ENCODE results near the gene TSPAN31. TPM values are rescaled to one million over a fixed set of nuclear protein-coding genes. Genes with fewer than 3 reads are reported as not detected.
A peak's percentile ranks its signal among the peaks of the same experiment; 100 is the strongest.

TSPAN31 gene
- total RNA-seq, 1 donor from 2014 or later, result 18.6 TPM

GRCh38 chr12:57726151-57726883 lies 18.5 kb upstream of the TSPAN31 start:
- Mint-ChIP-seq H3K27me3 (ENCODE audit: low read depth, unreplicated experiment) (peaks cover 71% of the 10 kb centered on the region), H3K4me1 (ENCODE audit: low read depth, unreplicated experiment) (no peaks in the 10 kb centered on the region), H3K27ac (ENCODE audit: unreplicated experiment) (peak overlapping the region; percentile 80), H3K36me3 (ENCODE audit: low read depth, unreplicated experiment) (peaks cover 12% of the 10 kb centered on the region), H3K4me3 (ENCODE audit: unreplicated experiment) (peak overlapping the region; percentile 91), H3K9me3 (ENCODE audit: unreplicated experiment) (peaks cover 12% of the 10 kb centered on the region)
- H3K4me2 ChIP-seq (ENCODE audit: low read length), result peak overlapping the region; percentile 99
- peak overlapping the region; percentile 90 for H3K9ac ChIP-seq (ENCODE audit: low read length)
- H3K9me3 ChIP-seq (ENCODE audit: insufficient read depth, low read depth, low read length), result no peaks in the 10 kb centered on the region
- no peaks in the 10 kb centered on the region for H3K79me2 ChIP-seq (ENCODE audit: insufficient read depth, low read length)
- peak overlapping the region; percentile 42 for H3K27ac ChIP-seq (ENCODE audit: low read depth, low read length)
- peaks cover 7% of the 10 kb centered on the region for H3K4me1 ChIP-seq (ENCODE audit: insufficient read depth, low read length)
- H2AFZ ChIP-seq (ENCODE audit: low read depth, low read length), result peak overlapping the region; percentile 97
- H4K20me1 ChIP-seq (ENCODE audit: insufficient read depth, low read length), result peaks cover 8% of the 10 kb centered on the region
- FAIRE-seq (no peak), DNase-seq (ENCODE audit: low read depth) (peak; percentile 50)
- TF ChIP-seq CTCF (IDR thresholded peaks at IDR 0.05; ENCODE audit: insufficient read depth, low read depth, low read length) (peak; percentile 61), EZH2 (IDR thresholded peaks at IDR 0.05; ENCODE audit: insufficient read depth, low read length) (no peak)
- peaks cover 4% of the 10 kb centered on the region for H3K36me3 ChIP-seq (ENCODE audit: insufficient read depth, low read length)
- H3K27me3 ChIP-seq (ENCODE audit: insufficient read depth, low read length), result peaks cover 24% of the 10 kb centered on the region
- H3K4me3 ChIP-seq (ENCODE audit: insufficient read depth, low read depth, low read length), result peak overlapping the region; percentile 85

- FAIRE-seq, result no peak
- H3K4me2 ChIP-seq (ENCODE audit: low read length), result peak overlapping the region; percentile 99
- no peaks in the 10 kb centered on the region for H3K36me3 ChIP-seq (ENCODE audit: insufficient read depth, low read length)
- H2AFZ ChIP-seq (ENCODE audit: low read depth, low read length), result peak overlapping the region; percentile 97
- peaks cover 27% of the 10 kb centered on the region for H3K27me3 ChIP-seq (ENCODE audit: insufficient read depth, low read length)
- H3K79me2 ChIP-seq (ENCODE audit: insufficient read depth, low read length), result no peaks in the 10 kb centered on the region
- DNase-seq (ENCODE audit: low read depth), result peak; percentile 20
- peak overlapping the region; percentile 90 for H3K9ac ChIP-seq (ENCODE audit: low read length)
- Mint-ChIP-seq H3K4me3 (ENCODE audit: unreplicated experiment) (peak overlapping the region; percentile 73), H3K9me3 (ENCODE audit: unreplicated experiment) (peaks cover 15% of the 10 kb centered on the region), H3K36me3 (ENCODE audit: low read depth, unreplicated experiment) (peaks cover 6% of the 10 kb centered on the region), H3K27me3 (ENCODE audit: low read depth, unreplicated experiment) (peaks cover 77% of the 10 kb centered on the region), H3K27ac (ENCODE audit: unreplicated experiment) (no peak overlapping the region), H3K4me1 (ENCODE audit: low read depth, unreplicated experiment) (no peaks in the 10 kb centered on the region)
- peak overlapping the region; percentile 85 for H3K4me3 ChIP-seq (ENCODE audit: insufficient read depth, low read depth, low read length)
- peaks cover 8% of the 10 kb centered on the region for H4K20me1 ChIP-seq (ENCODE audit: insufficient read depth, low read length)
- TF ChIP-seq CTCF (IDR thresholded peaks at IDR 0.05; ENCODE audit: insufficient read depth, low read depth, low read length) (no peak), EZH2 (IDR thresholded peaks at IDR 0.05; ENCODE audit: insufficient read depth, low read length) (peak; percentile 35)
- H3K9me3 ChIP-seq (ENCODE audit: insufficient read depth, low read depth, low read length), result no peaks in the 10 kb centered on the region
- peaks cover 7% of the 10 kb centered on the region for H3K4me1 ChIP-seq (ENCODE audit: insufficient read depth, low read length)
- H3K27ac ChIP-seq (ENCODE audit: low read depth, low read length), result no peak overlapping the region
These were observed 17.7 kb upstream of the TSPAN31 start for GRCh38 chr12:57726884-57727757.

Measured in astrocyte (in vitro differentiated cells and primary cell).